Measurements from ENCODE around the gene IFI6.

GRCh38 chr1:27719286-27720251 lies 47.6 kb upstream of the IFI6 start:
- TF ChIP-seq POLR2A (IDR thresholded peaks at IDR 0.05; ENCODE audit: low read depth, low read length) (no peak), TAF1 (IDR thresholded peaks at IDR 0.05; ENCODE audit: borderline replicate concordance, low read depth, low read length) (no peak)
